Body of pancreas (tissue), 4 donors: ENCODE measurements around the gene VPS13C.

Source experiments
- CTCF ChIP-seq, 7 experiments: fragments of 450-650 bp in 4 of 7; fragments of 200-600 bp in 3 of 7; sonication (generic) in 3 of 7; IDR thresholded peaks; one replicate each; pipeline ENCODE4 v1.5.1; 2016 to 2019; ENCODE audit warnings: antibody characterized with exemption in 7 of 7
- POLR2A ChIP-seq, 3 donors: fragments of 450-650 bp; IDR thresholded peaks; one replicate each; pipeline ENCODE4 v1.6.1; 2016; ENCODE audit warnings: antibody characterized with exemption in 3 of 3, mild to moderate bottlenecking in 2 of 3

- no peak for TF ChIP-seq CTCF (IDR thresholded peaks at IDR 0.05)
- TF ChIP-seq POLR2A (IDR thresholded peaks at IDR 0.05) = no peak
Observed at GRCh38 chr15:62046078-62046743, 14.0 kb downstream of the VPS13C start.
